GM23248 (cell line): ENCODE measurements around the gene BRWD1. TPM values are rescaled to one million over a fixed set of nuclear protein-coding genes. Genes with fewer than 3 reads are reported as not detected.

ENCODE experiments used
- DNase-seq: peaks from one replicate; pipeline ENCODE4 v3.0.0-alpha.2; 2015
- H2AFZ ChIP-seq: fragments of 200-600 bp; sonication (generic); 2 replicates; pipeline ENCODE4 v1.6.1; 2016; ENCODE audit warnings: antibody characterized with exemption
- H3F3A ChIP-seq: fragments of 200-600 bp; sonication (generic); 2 replicates; pipeline ENCODE4 v1.6.1; 2016; ENCODE audit warnings: mild to moderate bottlenecking, antibody characterized with exemption, mixed run types; ENCODE audit not compliant: insufficient read depth
- H3K27ac ChIP-seq: fragments of 200-600 bp; sonication (generic); 2 replicates; pipeline ENCODE4 v1.5.1; 2016; ENCODE audit warnings: mild to moderate bottlenecking
- H3K27me3 ChIP-seq: fragments of 200-600 bp; sonication (generic); replicated peaks from 2 replicates; pipeline ENCODE4 v1.6.1; 2016; ENCODE audit warnings: mild to moderate bottlenecking; ENCODE audit not compliant: insufficient read depth
- H3K36me3 ChIP-seq: fragments of 200-600 bp; sonication (generic); 2 replicates; pipeline ENCODE4 v1.6.1; 2016; ENCODE audit warnings: low read depth, mild to moderate bottlenecking
- H3K4me1 ChIP-seq: fragments of 200-600 bp; sonication (generic); 2 replicates; pipeline ENCODE4 v1.6.1; 2016; ENCODE audit warnings: mild to moderate bottlenecking; ENCODE audit not compliant: insufficient read depth
- H3K4me2 ChIP-seq: fragments of 200-600 bp; sonication (generic); one replicate; pipeline ENCODE4 v1.6.1; 2016; ENCODE audit warnings: mild to moderate bottlenecking; ENCODE audit not compliant: unreplicated experiment
- H3K4me3 ChIP-seq: fragments of 200-600 bp; sonication (generic); 2 replicates; pipeline ENCODE4 v1.5.1; 2016; ENCODE audit warnings: mild to moderate bottlenecking
- H3K79me2 ChIP-seq: fragments of 200-600 bp; sonication (generic); 2 replicates; pipeline ENCODE4 v1.6.1; 2016; ENCODE audit warnings: mild to moderate bottlenecking; ENCODE audit not compliant: insufficient read depth
- H3K9ac ChIP-seq: fragments of 200-600 bp; sonication (generic); 2 replicates; pipeline ENCODE4 v1.6.1; 2016; ENCODE audit warnings: mild to moderate bottlenecking
- H3K9me2 ChIP-seq: fragments of 200-600 bp; sonication (generic); 2 replicates; pipeline ENCODE4 v1.6.1; 2016; ENCODE audit warnings: mixed run types, mild to moderate bottlenecking, moderate library complexity; ENCODE audit not compliant: insufficient read depth
- H3K9me3 ChIP-seq: fragments of 200-600 bp; sonication (generic); one replicate; pipeline ENCODE4 v1.6.1; 2017; ENCODE audit warnings: low read depth
- H4K20me1 ChIP-seq: fragments of 200-600 bp; sonication (generic); 2 replicates; pipeline ENCODE4 v1.6.0; 2016; ENCODE audit not compliant: insufficient read depth
- EZH2 ChIP-seq: fragments of 200-600 bp; sonication (generic); IDR thresholded peaks from 2 replicates; pipeline ENCODE4 v1.6.1; 2018; ENCODE audit warnings: antibody characterized with exemption, mild to moderate bottlenecking; ENCODE audit not compliant: insufficient read depth, poor library complexity, severe bottlenecking
- EZH2phosphoT487 ChIP-seq: fragments of 200-600 bp; sonication (generic); IDR thresholded peaks from 2 replicates; pipeline ENCODE4 v1.6.1; 2018; ENCODE audit warnings: antibody characterized with exemption, moderate library complexity, mild to moderate bottlenecking, low read depth; ENCODE audit not compliant: insufficient read depth
- WGBS, 2 experiments: methylation state at CpG; one replicate each; pipeline ENCODE4 v1.1.6; 2015 to 2017; ENCODE audit warnings: low lambda C conversion rate in 2 of 2, low coverage in 1 of 2; ENCODE audit errors: missing lambda C conversion rate in 2 of 2; 5-methylcytosine and 5-hydroxymethylcytosine counted together
- in situ Hi-C: fragments of 300-500 bp; cut with MboI; formaldehyde crosslinking; loops from 2 replicates; pipeline ENCODE4 v1.15.0; 2020
- polyA plus RNA-seq: library from polyadenylated mRNA; unstranded; fragments of >200 nt; fragmentation: Nextera tagmentation; extraction: Ambion mirVana; gene quantifications from 2 replicates; pipeline ENCODE4 v1.2.1, GENCODE V29; 2016
- total RNA-seq: library from RNA; depleted of rRNA; stranded (reverse); fragments of >200 nt; shearing (Covaris generic); gene quantifications from 2 replicates; pipeline ENCODE4 v1.2.3, GENCODE V29; 2014

Gene BRWD1
- total and polyA plus RNA-seq, 2 experiments from 2014 or later: 23.6 to 27.2 TPM

GRCh38 chr21:39315603-39316445 lies 2.4 kb upstream of the BRWD1 start:
- no peak overlapping the region for H3K27ac ChIP-seq
- in situ Hi-C loops: no loop called here
- peaks cover 33% of the 10 kb centered on the region for H3K4me1 ChIP-seq
- H3K9me2 ChIP-seq: no peaks in the 10 kb centered on the region
- no peak overlapping the region for H3K4me2 ChIP-seq
- H3K9me3 ChIP-seq: no peaks in the 10 kb centered on the region
- H3K79me2 ChIP-seq: peaks cover 14% of the 10 kb centered on the region
- H2AFZ ChIP-seq: no peak overlapping the region
- TF ChIP-seq EZH2 (no peak), EZH2phosphoT487 (no peak)
- 65% methylated on average over 9 of the region's 9 CpGs for WGBS, 2 experiments
- H3K4me3 ChIP-seq: no peak overlapping the region
- peaks cover 33% of the 10 kb centered on the region for H3F3A ChIP-seq
- no peak overlapping the region for H3K9ac ChIP-seq
- 0 out of 2 replicates have a peak, but pooled peaks cover 6% of the 10 kb centered on the region for H3K36me3 ChIP-seq
- no peaks in the 10 kb centered on the region for H3K27me3 ChIP-seq
- DNase-seq: peak; percentile 19
- no peaks in the 10 kb centered on the region for H4K20me1 ChIP-seq

- DNase-seq: peak; percentile 86
- Histone ChIP-seq H3K4me1 (peaks cover 22% of the 10 kb centered on the region), H3K27ac (peak overlapping the region; percentile 89), H4K20me1 (no peaks in the 10 kb centered on the region), H3K36me3 (peaks cover 6% of the 10 kb centered on the region; the same call in 1 of the 2 replicates), H3K9me3 (no peaks in the 10 kb centered on the region), H2AFZ (peak overlapping the region; percentile 89), H3K27me3 (no peaks in the 10 kb centered on the region), H3K79me2 (peaks cover 29% of the 10 kb centered on the region), H3K9ac (peak overlapping the region; percentile 92), H3K4me2 (peak overlapping the region; percentile 93), H3K9me2 (no peaks in the 10 kb centered on the region), H3F3A (peaks cover 29% of the 10 kb centered on the region), H3K4me3 (peak overlapping the region; percentile 79)
- WGBS, 2 experiments: 5% methylated on average over 43 of the region's 43 CpGs
- in situ Hi-C loops: no loop called here
- TF ChIP-seq EZH2 (no peak), EZH2phosphoT487 (no peak)
Observed at GRCh38 chr21:39314143-39315027, 953 bp upstream of the BRWD1 start.

GRCh38 chr21:39313042-39313570 lies 326 bp downstream of the BRWD1 start:
- in situ Hi-C loops: no loop called here
- H3K4me1 ChIP-seq: peaks cover 15% of the 10 kb centered on the region
- H2AFZ ChIP-seq: peak overlapping the region; percentile 89; the same call in 1 of the 2 replicates
- H3K27me3 ChIP-seq: no peaks in the 10 kb centered on the region
- peaks cover 41% of the 10 kb centered on the region for H3K79me2 ChIP-seq
- TF ChIP-seq EZH2phosphoT487: no peak
- WGBS, 2 experiments: 1 to 4% methylated on average over 11 to 52 of the region's 71 CpGs
- peak overlapping the region; percentile 79 for H3K4me3 ChIP-seq
- H3F3A ChIP-seq: peaks cover 22% of the 10 kb centered on the region
- H3K9me3 ChIP-seq: no peaks in the 10 kb centered on the region
- peak overlapping the region; percentile 89 for H3K27ac ChIP-seq
- no peaks in the 10 kb centered on the region for H4K20me1 ChIP-seq
- no peaks in the 10 kb centered on the region for H3K9me2 ChIP-seq
- H3K9ac ChIP-seq: peak overlapping the region; percentile 92
- peak overlapping the region; percentile 93 for H3K4me2 ChIP-seq
- peaks cover 9% of the 10 kb centered on the region; the same call in 1 of the 2 replicates for H3K36me3 ChIP-seq
- no peak for DNase-seq
